Activated T-cell treated with anti-CD3 and anti-CD28 coated beads, Interleukin-2, amount 50 U/mL, for 1 hour (primary cell): Measurements from ENCODE around the gene MYOT.
"Not testable (repeated sequence)": the region's sequence is repeated elsewhere in the genome, so short reads cannot be mapped to it uniquely, and the experiment has no call there.

ENCODE experiments used
- DNase-seq: peaks from one replicate; pipeline ENCODE4 v3.0.0-alpha.2; 2020

The MYOT gene, protein sequence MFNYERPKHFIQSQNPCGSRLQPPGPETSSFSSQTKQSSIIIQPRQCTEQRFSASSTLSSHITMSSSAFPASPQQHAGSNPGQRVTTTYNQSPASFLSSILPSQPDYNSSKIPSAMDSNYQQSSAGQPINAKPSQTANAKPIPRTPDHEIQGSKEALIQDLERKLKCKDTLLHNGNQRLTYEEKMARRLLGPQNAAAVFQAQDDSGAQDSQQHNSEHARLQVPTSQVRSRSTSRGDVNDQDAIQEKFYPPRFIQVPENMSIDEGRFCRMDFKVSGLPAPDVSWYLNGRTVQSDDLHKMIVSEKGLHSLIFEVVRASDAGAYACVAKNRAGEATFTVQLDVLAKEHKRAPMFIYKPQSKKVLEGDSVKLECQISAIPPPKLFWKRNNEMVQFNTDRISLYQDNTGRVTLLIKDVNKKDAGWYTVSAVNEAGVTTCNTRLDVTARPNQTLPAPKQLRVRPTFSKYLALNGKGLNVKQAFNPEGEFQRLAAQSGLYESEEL

GRCh38 chr5:137867664-137868063 lies at the start of gene MYOT:
Gene MYOT, plus strand, starts transcription at chr5:137867860. Its CDS starts 2,792 bp downstream, at chr5:137870652.
- no peak for DNase-seq

GRCh38 chr5:137819766-137820165 lies 47.9 kb upstream of the MYOT start:
- no peak for DNase-seq

- no peak for DNase-seq
Measured at GRCh38 chr5:137822158-137822764, 45.4 kb upstream of the MYOT start.

DNA sequence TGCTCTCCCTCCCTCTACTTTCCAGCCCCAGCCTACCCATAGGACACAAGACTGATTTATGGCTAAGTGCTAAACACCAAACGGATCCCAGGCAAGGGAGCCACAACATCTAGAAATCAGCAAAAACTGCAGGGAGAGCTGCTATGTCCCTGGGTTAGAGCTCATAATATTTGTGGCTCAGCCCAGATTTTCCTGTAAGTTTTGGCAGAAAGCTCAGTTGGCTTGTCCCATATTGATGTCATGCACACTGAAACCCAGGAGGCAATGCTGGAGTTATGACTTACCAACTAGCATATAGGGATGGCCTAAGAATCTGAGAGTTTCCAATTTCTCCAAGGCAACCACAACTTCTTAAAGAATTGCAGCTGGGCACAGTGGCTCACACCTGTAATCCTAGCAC lies 44.7 kb upstream of the MYOT start:
- DNase-seq, result no peak

DNA sequence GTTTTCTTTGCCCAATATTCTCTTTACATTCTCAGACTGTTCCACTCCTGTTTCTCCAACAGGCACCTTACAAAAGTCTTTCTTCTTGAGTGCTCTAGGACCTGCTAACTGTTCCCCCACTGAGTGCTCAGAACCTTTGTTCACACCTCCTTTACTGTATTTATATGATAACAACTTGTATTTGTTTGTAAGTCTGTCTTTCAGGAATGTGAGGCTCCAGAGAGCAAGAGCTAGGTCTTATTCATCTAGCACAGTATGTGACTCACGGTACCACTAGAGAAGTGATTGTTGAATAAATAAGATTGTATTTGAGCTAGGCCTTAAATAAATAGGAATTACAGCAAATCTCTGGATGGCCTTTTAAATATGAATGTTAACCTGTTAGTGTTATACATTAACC lies 42.5 kb upstream of the MYOT start:
- no peak for DNase-seq

GRCh38 chr5:137826067-137826466 lies 41.6 kb upstream of the MYOT start:
- DNase-seq, result no peak

DNA sequence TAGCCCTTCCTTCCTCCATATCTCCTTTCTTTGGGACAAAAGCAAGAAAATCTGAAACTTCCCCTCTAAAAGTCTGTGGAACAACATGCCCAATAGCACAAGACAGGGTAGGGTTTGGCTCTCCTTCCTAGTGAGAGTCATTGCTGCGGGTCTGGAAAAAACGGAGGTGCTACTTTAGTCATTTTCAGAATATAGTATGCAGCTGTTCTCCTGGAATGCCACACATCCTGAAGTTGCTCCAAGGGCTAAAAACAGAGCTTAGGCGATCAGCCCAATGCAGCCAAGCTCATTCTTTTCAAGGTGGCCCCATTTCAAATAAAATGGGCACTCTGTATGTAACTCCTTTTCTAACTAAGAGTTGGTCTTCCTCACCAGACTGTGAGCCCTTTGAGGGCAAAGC lies 39.5 kb upstream of the MYOT start:
- DNase-seq, result no peak

DNA sequence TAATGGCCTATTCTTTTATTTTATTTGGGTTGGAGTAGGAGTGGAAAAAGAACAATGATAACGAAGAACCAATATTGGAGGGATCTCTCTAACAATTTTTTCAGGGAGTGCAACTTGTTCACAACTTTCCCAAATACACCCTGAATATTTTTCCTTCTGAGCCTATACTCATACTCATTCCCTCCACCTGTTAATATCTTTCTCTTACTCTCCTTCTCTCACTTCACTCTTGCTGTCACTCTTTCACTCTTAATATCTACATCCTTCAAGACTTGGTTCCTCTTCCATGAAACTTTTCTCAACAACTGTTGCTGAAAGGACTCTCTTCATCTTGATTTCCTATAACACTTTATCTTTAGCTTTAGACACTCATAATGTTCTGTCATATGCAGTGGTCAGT lies 39.0 kb upstream of the MYOT start:
- no peak for DNase-seq

DNA sequence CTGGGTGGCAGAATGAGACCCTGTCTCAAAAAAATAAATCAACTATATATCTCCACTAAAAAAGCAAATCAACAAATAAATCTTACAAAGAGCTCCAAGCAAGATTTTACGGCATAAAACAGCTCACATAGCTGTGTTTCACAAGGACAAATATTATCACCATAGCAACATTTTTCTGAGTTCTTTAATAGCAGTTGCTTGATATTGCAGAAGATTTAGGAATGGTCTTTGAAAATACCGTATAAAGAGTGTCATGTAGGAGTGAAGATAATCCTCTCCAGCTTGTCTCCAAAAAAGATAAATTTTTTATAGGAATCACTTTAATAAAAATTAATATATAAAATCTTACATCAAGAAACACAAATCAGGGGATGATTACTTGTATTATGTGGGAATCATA lies 36.6 kb upstream of the MYOT start:
- no peak for DNase-seq

- no peak for DNase-seq
Measured at GRCh38 chr5:137831526-137831925, 36.1 kb upstream of the MYOT start.

DNA sequence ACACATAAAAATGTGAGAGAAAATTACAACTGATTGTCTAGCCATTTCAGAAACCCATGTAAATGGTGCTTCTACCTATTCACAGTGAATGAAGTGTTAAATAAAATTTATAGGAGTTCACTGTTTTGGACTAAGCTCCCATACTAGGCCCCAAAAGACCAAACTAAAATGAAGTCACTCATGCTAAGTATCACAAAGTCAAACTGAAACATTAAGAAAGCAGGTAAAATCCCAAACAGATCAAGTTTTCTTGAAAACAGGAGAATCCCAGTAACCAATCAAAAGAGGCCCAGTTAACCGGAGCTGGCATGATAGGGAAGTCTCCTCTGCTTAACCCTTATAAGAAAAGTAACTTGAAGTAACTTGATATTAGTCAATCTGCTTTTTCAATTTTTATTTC lies 35.2 kb upstream of the MYOT start:
- DNase-seq, result no peak

DNA sequence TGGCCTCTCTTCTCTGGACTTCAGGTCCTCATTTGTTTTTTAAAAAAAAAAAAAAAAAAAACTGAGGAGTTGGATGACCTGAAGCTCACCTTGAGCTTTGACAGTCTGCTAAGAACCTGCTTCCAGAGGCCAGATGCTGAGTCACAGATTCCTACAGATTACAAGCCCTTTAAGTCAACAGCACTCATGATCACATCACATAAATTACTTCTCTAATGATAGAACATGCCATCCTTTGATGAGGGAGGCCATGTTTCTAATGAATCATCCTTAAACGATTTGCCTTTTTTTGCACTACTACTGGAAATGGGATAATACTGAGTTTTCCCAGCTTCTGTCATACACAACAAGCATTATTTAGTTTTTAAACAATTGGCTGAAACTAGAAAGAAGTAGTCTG lies 34.2 kb upstream of the MYOT start:
- no peak for DNase-seq

- DNase-seq, result no peak
Measured at GRCh38 chr5:137834498-137835049, 33.1 kb upstream of the MYOT start.

DNA sequence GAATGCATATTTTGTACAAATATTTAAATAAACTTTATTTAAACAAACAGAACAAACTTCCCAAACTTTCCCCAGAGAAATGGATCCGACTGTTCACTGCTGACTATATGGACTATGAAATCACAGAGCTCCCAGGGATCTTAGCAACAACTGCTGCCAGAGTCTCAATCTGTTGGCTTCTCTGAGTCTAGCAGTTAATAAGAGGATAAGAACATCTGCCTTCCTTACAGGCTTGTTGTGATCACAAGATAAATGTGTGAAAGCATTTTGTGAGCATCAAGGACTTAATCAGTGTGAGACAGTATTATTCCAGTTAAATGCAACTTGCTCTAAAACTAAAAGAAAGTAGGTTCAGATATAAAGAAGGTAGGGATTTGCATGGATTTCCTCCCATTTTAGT lies 31.4 kb upstream of the MYOT start:
- DNase-seq, result no peak

DNA sequence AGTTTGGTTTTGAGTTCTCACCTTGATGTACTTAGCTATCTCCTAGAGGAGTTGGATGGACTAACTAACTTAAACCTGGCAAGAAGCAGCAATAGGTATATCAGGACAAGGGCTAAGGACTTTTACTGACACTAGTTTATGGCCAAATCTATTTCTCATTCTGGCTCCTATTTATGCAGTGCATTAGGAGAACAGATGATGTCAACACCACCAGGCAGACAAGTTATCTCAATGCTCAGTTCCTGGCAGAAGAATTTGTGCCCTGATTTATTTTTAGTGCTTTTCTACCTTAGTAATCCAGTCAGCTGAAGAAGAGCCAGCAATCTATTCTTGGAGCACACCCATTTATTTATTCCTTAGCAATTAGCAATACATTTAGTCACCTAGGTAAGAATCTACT lies 30.7 kb upstream of the MYOT start:
- no peak for DNase-seq

DNA sequence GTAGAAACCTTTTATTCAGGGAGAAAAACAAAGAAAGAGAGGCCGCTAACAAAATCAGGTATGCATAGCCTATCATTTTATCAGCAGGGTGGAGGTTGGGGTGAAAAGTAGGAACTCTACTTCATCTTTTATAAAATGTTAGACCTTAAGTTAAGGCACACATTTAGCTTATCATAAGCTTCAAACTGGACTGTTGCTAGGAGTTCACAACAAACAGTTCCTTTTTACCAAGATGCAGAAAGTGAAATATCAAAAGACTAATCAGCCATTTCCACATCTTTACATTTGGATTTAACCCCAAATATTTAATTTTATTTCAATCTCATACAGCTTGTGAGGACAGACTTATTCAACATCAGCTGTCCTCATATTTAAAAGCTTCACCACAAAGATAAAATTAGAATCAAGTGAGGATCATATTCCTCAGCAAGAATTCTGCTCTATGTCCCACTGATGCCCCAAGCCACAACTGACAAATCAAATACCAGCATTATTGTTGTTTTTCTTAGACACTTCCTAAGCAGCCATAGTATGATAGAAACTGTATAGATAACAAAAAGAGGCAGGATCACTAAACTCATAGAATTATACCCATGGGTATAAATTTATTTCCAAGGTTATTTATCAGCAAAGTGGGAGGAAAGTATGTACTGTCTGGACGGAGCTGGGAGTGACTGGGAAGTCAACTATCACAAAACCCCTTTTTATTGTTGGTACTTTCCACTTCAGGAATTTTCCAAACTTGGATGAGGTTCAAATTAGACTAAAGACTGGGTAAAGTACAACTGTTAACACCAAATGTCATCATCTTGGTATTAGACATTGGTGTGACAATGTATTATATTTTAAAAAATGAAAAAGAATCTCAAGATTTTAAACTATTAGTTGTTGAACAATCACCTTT lies 29.9 kb upstream of the MYOT start:
- no peak for DNase-seq

DNA sequence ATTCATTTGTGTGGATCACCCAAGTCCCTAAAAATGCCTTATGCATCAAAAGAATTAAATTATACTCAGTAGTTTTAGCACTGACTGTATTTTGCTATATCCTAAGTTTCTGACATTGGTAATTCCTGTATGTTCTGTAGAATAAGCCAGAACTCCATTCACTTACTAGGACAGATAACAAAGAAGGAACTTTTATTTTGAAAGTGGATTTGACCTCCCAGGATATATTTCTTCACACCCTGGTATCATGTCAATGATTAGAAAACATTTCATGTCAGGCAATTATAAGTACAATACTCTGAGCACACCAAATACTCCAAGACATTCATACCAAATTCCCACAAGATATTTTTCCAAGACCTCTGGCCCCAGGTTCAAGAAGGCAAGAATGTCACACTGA lies 28.7 kb upstream of the MYOT start:
- no peak for DNase-seq

- no peak for DNase-seq
Measured at GRCh38 chr5:137842296-137842695, 25.4 kb upstream of the MYOT start.

DNA sequence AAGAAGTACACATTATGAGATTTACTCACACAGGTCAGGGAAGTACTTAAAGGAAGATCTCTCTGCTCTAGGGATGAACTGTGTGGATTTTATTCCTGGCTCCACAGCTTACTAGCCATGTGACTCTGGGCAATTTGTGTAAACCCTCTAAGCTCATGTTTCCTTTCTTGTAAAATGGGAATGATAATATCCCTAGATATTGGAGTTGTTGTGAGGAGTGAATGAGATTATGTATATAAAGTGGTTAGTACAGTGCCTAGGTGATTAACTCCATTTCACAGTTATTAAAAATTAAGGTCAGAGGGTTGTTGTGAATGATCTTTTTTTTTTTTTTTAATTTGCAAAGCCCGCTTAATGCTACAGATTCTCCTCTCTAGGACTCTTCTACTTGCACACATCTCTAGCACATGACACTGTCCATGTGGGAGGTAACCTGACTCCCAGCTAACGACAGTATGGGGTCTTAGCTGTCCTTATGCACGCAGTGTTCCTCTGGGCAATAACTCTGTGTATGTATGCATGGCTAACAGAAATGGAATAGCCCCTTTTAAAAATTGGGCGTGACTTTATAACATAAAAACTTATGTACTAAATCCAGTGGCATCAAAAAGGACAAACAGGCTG lies 23.9 kb upstream of the MYOT start:
- DNase-seq, result no peak

GRCh38 chr5:137845472-137845871 lies 22.2 kb upstream of the MYOT start:
- DNase-seq, result no peak

GRCh38 chr5:137847687-137848086 lies 20.0 kb upstream of the MYOT start:
- DNase-seq, result no peak

GRCh38 chr5:137853165-137853564 lies 14.5 kb upstream of the MYOT start:
- DNase-seq, result not testable (repeated sequence)

DNA sequence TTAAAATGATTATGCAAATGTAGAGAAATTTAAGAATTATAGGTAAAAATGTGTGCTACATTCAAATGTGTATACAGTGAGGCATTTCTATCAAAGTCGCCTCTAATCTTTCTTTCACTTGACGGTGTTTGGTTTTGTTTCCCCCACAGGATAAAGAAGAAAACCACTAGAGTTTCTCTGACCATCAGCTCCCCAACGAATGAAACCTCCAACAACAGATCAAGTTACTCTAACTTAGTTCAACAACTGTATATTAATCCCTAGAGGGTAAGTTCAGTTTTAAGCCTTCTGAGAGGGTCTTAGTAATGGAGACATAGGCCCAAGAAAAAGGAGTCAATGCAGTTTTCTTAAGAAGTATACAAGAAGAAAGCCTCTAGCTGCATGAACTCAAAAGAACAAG lies 11.5 kb upstream of the MYOT start:
- DNase-seq, result no peak
